ENCODE measurements around the gene SLC23A1.
"Not testable (repeated sequence)": the region's sequence is repeated elsewhere in the genome, so short reads cannot be mapped to it uniquely, and the experiment has no call there.

SLC23A1 gene

GRCh38 chr5:139389701-139390638 lies 6.9 kb upstream of the SLC23A1 start, which contains the start of gene MZB1:
TSS of gene MZB1 (minus strand) at chr5:139389913. CDS start at chr5:139389856, 57 bp downstream.
- no peak for DNase-seq (ENCODE audit: low read depth)

GRCh38 chr5:139388198-139388821 lies 5.2 kb upstream of the SLC23A1 start:
- no peak for DNase-seq (ENCODE audit: low read depth)

GRCh38 chr5:139387611-139388197 lies 4.6 kb upstream of the SLC23A1 start:
- DNase-seq (ENCODE audit: low read depth) = no peak

GRCh38 chr5:139386956-139387355 lies 3.9 kb upstream of the SLC23A1 start:
- not testable (repeated sequence) for DNase-seq (ENCODE audit: low read depth)

- no peak for DNase-seq (ENCODE audit: low read depth)
Observed at GRCh38 chr5:139386050-139386438, 2.9 kb upstream of the SLC23A1 start.

DNA sequence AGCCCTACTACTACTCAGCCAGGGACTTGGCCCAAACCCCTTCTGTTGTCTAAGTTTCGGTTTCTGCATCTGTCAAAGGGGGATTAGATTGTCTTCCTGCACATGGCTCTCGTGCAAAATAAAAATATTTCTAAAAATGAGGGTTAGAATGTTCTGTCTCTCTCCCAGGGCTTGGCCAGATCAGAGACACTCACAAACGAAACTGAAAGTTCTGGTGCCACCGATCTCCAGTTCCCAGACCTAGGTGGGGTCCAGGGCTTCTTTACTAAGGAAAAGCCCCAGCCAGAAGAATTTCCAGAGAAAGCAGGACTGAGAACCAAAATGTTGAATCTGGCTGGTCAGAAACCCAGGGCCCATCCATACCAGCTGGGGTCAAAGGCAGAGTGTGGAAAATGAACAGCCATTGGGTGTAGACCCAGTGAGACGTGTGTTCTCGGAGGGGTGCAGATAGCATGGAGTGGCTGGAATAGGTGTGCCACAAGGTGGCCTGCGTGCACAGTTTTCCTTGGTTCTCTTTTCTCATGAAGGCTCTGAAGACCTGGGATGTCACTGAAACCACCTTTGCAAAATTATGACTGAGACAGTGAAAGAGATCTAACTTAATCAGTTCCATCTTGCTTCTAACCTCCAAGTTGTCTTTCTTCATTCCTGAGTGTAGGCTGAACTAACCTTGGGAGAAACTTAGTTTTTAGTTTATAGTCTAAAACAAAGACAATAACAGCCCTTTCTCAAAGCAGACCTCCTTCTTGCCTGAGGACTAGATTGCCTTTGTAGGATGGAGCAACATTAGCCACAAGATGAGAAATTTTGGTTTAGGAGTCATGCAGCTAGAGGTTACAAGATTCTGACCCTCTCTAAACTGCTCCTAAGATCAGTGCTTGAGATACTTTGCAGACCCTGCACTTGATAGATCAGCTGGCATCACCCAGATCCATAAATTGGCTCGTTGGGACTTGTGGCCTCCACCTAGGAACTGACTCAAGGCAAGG lies 2.3 kb upstream of the SLC23A1 start:
- DNase-seq (ENCODE audit: low read depth) = no peak

- DNase-seq (ENCODE audit: low read depth) = no peak
Observed at GRCh38 chr5:139384591-139385051, 1.5 kb upstream of the SLC23A1 start.

DNA sequence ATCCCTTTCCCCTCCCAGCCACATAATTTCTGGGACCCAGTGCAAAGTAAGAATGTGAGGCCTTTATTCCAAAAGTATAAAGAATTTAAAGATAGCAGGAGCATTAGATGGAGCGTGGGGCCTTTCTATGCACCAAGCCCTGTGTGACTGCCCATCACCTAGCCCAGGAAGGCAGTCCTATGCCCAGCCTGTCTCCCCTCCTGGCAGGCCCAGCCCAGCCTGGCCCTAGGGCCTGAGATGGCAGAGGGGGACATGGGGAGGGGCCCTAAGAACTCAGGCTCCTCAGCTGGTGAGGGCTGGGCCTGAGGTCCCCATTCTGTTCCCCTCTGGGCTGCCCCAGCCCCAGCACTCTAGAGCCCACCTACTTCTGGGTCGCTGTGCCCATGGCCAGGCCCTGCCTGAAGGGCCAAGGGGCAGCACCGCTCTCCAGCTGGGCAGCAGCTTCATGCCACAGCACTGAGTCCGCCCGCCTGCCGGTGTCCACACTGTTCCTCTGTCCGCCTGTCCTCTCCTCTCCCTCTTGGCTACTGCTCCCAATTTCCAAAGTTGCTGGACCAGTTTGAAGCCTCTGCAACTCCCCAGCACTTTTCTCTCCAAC lies 995 bp upstream of the SLC23A1 start:
- no peak for DNase-seq (ENCODE audit: low read depth)

GRCh38 chr5:139382807-139383206 lies 290 bp downstream of the SLC23A1 start:
- no peak for DNase-seq (ENCODE audit: low read depth)

GRCh38 chr5:139381837-139382761 lies 998 bp downstream of the SLC23A1 start:
- DNase-seq (ENCODE audit: low read depth) = no peak

- no peak for DNase-seq (ENCODE audit: low read depth)
Observed at GRCh38 chr5:139379626-139380449, 3.3 kb downstream of the SLC23A1 start.

DNA sequence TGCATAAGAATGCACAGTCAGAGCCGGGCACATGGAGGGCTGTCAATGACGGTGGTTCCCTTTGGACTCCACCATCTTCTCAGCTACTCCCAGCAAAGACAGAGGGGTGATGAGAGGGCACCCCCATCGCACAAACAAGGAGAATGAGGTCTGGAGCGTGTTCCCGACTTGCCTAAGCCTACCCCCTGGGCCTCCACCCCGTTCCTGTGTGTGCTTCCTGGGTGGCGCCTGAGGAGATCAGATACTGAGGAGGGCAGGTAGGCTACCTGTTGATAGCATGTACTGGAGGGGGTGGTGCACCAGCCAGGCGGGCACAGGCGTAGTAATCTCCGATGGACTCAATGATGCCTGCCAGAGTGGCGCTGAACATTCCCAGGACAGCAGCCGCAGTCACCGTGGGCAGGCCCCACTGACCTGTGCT lies 4.1 kb downstream of the SLC23A1 start:
- DNase-seq (ENCODE audit: low read depth) = no peak

DNA sequence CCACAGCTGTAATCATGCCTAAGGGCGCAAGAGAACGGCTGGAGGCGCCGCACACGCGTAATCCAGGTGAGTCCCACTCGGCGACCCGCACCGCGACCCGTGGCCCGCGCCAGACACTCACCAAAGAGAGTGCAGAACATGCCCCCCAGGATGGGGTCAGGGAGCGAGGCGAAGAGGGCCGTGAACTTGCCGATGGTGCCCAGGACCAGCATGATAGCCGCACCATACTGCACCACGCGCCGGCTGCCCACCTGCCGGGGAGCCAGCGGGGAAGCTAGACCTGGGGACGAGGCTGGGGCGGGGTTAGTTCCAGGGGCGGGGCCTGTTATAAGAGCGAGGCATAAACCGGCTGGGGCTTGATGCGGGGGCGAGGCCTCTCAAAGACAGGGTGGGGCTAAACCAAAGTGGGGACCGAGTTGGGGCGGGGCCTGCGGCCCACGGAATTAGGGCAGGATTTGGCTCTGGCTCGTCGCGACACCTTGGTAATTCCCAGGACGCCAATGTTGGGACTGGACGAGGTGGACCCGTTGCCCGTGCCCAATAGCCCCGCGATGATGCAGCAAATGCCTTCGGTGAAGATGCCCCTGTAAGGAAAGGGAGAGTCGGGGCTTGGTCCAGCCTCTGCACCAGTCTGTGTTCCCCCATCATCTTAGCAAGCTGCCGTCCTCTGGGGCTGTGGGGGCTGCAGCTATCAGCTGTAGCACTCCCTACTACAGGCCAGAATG lies 4.8 kb downstream of the SLC23A1 start:
- no peak for DNase-seq (ENCODE audit: low read depth)

DNA sequence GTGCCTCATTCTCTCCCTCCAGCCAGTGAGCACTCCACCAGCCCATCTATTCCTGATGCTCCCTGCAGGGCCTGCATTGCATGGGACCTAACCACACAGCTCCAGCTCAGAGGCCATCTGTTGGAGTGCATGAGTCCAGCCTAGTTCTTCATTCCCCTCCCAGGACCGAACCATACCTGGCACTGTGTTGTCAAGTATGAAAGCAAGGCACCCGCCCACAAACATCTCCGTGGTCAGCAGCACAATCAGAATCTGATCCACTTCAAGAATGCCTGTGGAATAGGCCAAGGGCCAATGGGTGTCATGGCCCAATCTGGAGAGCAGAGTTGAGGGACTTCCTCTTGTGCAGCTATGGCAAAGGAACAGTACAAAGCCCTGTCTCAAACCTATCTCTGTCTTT lies 5.9 kb downstream of the SLC23A1 start:
- DNase-seq (ENCODE audit: low read depth) = no peak

- no peak for DNase-seq (ENCODE audit: low read depth)
Observed at GRCh38 chr5:139376364-139376763, 6.7 kb downstream of the SLC23A1 start.

DNA sequence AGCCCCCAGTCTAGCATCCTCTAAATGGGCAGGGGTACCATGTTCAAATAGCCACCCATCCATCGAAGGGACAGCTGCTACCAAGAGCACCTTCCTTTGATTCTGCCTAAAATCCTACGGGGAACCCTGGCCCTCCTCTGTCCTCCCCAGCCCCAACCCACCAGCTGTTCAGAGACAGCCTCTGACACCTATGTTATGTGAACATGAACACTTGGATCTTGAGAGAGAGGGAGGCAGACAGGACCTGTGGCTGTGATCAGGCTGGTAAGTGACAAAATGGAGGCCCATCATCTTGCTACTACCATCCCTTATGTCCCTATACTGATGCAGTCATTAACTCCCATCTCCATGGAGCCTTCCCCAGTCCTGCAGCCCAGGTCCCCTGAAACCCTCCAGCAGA lies 8.2 kb downstream of the SLC23A1 start:
- no peak for DNase-seq (ENCODE audit: low read depth)

DNA sequence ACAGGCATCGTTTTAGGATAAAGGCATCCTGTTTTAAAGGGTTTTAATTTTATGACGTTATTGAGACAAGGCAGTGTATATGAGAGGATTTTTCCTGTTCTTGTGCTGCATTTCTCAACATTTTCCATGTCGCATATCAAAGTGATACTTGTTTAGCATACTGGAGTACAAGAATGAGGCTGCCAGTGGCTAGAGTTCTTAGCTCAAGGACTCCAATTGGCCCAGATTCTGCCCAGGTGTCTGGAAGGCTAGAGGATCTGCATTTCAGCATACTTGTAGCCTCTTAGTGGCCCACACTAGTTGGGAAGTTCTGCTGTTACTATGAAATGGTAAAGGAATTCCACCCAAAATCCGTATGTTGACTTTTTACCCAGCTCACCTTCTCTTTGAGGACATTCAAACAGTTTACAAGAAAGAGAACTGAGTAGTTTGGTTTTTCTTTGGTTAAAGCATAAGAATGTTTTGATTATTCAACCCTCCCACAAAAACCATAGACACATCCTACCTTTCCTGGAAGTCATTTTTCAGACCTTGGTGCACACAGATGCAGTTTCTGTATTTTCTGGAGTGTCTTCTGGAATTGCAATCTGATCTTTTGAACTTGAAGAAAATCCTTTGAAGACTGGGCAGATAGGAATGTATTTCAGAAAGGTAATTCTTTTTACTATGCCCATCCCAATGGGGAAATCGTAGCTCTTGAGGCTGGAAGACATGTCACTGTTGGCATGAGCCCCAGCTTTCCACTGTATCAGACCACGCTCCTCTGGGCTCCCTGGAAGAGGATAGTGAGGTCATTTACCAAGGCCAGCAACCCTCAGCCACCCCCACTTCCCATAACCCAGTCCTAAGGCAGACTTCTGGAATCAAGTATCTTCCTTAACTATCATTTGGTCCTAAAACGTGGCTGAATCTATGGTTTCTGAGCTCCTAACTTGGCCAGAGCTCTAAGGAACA lies 11.3 kb downstream of the SLC23A1 start:
- no peak for DNase-seq (ENCODE audit: low read depth)
